Suprapubic skin (tissue), 4 donors: ENCODE measurements around the gene NSUN2.

Experiments
- CTCF ChIP-seq, 2 donors: fragments of 200-600 bp in 1 of 2; fragments of 450-650 bp in 1 of 2; sonication (generic) in 1 of 2; IDR thresholded peaks; one replicate each; pipeline ENCODE4 v1.5.1; 2016 to 2019; ENCODE audit warnings: antibody characterized with exemption in 2 of 2, mild to moderate bottlenecking in 1 of 2, moderate library complexity in 1 of 2
- POLR2A ChIP-seq, 2 donors: fragments of 450-650 bp; IDR thresholded peaks; one replicate each; pipeline ENCODE4 v1.6.1; 2017; ENCODE audit warnings: antibody characterized with exemption in 2 of 2, mild to moderate bottlenecking in 2 of 2, moderate library complexity in 2 of 2
- POLR2AphosphoS5 ChIP-seq, 3 donors: sonication (generic); formaldehyde crosslinking; IDR thresholded peaks; one replicate each; pipeline ENCODE4 v1.6.1; 2017; ENCODE audit warnings: antibody characterized with exemption in 3 of 3

GRCh38 chr5:6666762-6667161 lies 33.9 kb upstream of the NSUN2 start:
- TF ChIP-seq CTCF (IDR thresholded peaks at IDR 0.05) (no peak), POLR2AphosphoS5 (IDR thresholded peaks at IDR 0.05) (no peak), POLR2A (IDR thresholded peaks at IDR 0.05) (no peak)
